ENCODE data around the gene GRIK4.

Gene GRIK4

DNA sequence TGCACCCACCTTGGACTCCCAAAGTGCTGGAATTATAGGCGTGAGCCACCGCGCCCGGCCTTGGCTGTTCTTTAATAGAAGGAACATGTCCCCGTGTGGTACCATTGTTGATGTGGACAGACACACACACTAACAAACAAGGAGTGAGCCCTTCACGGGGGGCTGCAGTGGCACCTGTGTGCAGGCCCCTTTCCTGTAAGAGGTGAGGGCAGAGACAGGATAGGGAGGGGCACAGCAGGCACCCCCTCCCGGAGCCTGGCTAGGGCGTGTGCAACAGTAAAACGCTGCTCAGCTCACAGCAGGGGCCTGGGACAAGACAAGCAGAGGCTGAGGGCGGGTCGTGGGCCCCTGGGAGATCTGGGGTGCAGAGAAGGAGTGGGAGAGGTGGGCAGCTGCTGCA lies 37.8 kb downstream of the GRIK4 start:
- DNase-seq (ENCODE audit: low read depth), result no peak

DNA sequence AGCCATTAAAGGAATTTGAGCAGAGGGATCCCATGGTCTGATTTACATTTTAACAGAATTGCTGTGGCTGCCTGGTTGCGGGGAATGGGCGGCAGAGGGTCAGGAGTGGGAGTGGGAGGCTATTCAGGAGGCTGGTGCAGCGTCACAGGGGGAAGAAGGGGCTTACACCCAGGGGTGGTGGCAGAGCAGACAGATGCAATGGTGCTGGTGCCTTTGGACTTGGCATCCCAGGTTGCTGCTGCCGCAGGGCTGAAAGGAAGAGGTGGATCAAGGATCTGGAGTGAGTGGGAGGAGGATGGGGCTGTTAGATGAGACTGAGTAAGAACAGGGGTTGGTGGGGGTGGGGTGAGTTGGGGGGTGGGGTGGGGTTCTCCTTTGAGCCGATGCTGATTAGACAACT lies 38.5 kb downstream of the GRIK4 start:
- no peak for DNase-seq (ENCODE audit: low read depth)

DNA sequence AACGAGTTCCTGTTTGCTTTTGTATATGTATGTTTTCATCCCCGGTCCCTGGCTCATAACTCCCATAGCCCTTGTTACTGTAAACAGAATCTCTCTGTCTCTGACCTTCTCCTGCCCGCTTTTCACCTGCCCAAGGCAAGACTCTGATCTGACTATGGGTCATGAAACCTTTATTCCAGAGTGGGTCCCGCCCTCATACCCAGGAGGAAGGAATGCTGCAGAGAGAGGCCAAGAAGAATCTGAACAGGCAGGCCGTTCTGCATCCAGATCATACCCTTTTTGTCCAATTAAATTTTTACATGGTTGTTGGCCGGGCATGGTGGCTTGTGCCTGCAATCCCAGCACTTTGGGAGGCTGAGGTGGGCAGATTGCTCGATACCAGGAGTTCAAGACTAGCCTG lies 39.6 kb downstream of the GRIK4 start:
- no peak for DNase-seq (ENCODE audit: low read depth)

DNA sequence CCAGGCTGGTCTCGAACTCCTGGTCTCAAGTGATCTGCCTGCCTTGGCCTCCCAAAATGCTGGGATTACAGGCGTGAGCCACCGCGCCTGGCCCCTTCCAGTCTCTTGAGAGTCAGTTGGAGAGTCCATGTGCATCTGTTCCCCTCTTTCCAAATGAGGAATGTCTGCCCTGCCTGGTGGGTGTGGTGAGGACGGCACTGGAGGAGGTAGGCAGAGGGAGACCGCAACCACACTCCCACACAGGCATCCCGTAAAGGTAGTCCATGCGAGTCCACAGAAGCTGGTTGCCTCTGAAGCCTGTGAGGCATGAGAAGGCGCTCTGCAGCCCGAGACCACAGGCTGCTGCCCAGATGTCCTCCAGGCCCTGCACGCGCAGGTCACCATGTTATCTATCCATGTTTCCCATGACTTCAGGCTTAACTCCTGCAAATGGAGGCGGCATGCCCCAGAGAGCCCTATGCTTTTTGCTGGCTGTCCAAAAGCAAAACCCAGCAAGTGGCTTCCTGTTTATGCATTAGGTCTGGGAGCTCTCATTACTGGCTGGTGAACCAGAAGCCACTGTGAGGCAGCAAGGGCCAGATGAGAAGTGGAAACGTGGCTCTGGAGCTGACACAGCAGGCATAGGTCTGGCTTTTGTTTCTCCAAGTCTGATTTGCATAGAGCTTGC lies 43.4 kb downstream of the GRIK4 start:
- peak; percentile 41 for DNase-seq (ENCODE audit: low read depth)

DNA sequence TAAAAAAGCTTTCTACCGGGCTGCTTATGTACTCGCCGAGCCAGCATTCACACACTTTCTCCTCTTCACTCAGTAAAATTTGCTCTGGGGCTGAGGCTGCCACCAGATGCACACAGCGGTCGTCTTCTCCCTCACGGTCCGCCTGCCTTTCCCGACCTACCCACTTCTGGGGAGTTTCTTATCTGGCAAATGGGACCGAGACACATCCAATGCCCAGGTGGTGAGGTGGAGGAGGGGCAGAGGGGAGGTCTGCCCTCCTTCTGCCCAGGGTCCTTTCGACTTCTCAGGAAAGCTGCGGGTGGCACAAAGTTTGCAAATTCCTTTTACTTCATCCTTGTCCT lies 43.9 kb downstream of the GRIK4 start:
- no peak for DNase-seq (ENCODE audit: low read depth)

DNA sequence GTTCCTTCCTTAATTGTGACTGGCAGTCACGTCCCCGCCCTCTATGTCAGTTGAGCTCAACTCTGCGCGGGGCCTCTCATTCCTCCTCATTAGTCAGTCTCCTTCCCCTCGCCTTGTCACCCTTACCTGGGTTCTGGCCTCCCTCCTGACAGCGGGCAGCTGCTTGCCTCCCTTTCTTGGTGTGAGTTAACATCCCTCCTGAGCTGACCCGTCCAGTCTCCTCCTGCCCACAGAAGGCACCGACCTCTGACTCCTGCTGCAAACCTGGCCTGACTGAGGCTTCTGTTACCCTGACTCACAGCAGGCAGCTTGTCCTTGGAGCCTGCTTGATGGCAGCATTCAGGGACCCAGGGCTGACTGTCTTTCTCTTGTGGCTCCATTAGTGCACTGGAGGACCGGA lies 45.2 kb downstream of the GRIK4 start:
- DNase-seq (ENCODE audit: low read depth), result no peak

DNA sequence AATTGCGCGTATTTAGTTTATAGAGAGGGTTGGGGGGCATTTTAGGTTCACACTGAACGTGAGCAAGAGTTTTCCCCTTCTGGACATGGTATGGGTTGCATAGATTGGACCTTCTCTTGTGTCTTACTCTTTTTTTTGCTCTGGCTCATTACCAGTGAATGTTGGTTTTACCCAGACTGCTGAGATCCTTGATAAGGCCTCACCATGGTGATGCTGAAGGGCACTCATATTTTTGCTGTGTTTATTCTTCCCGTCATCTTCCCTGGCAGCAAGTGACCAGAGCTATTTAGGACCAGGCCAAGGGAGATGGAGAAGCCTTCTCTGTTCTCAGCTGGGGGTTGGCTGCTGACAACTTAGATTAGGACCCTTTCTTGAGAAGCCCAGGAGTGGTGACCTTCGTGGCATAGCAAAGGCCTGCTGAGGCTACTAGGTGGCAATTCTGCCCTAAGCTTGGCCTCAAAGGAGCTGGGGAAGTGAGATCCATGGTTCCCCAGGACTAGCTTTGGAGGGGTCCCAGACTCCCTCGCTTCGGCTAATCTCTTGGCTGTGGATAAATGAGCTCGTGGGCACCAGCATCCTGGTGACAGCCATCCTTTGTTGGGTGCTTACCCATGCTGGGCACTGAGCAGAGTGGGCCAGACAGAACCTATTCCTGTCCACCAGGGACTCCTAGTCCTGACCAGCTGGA lies 47.3 kb downstream of the GRIK4 start:
- DNase-seq (ENCODE audit: low read depth), result no peak

DNA sequence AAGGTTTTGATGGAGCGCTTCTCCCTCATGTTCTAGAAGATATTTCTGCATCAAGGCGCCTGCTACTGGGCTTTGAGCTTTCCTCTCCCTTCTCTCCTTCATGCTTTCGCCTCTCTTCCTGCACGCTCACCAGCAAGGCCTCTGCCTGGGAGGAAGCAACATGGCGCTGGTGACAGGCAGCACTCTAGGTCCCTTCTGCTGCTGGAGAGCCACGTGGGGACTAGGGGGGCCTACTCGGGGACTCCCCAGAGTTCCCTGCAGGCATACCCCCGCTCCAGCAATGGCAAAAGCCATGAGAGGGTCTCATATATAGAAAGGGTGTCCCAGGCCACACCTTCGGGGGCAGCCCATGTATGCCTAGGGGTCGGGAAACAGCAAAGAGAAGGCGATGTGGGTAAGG lies 49.7 kb downstream of the GRIK4 start:
- DNase-seq (ENCODE audit: low read depth), result no peak

DNA sequence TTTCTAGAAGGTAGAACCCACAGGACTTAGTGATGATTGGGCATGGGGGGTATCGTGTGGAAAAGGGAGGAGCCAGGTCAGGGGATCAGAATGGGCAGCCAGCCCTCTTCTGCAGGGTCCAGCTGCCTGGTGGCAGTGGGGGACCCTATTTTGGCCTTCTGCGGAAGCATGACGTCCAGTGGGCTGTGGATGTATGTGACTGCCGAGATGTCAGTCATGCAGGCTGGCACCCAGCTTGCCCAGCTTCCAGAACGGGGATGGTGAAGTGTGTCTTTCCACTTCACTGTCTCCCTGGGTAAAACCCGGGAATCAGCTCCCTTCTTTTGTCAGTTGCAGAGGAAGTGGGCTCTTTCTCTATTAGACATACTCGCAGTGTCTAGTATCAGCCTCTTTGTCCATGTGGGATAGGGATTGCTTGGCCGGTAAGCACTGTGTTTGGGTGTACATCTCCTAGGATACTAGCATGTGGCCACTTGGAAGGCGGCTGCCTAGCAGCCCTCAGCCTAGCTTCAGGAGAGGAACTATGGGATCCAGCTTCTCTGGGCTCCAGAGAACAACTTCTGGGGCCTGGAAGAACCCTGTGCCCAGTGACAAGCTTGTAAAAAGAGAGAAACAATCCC lies 51.4 kb downstream of the GRIK4 start:
- DNase-seq (ENCODE audit: low read depth), result no peak

DNA sequence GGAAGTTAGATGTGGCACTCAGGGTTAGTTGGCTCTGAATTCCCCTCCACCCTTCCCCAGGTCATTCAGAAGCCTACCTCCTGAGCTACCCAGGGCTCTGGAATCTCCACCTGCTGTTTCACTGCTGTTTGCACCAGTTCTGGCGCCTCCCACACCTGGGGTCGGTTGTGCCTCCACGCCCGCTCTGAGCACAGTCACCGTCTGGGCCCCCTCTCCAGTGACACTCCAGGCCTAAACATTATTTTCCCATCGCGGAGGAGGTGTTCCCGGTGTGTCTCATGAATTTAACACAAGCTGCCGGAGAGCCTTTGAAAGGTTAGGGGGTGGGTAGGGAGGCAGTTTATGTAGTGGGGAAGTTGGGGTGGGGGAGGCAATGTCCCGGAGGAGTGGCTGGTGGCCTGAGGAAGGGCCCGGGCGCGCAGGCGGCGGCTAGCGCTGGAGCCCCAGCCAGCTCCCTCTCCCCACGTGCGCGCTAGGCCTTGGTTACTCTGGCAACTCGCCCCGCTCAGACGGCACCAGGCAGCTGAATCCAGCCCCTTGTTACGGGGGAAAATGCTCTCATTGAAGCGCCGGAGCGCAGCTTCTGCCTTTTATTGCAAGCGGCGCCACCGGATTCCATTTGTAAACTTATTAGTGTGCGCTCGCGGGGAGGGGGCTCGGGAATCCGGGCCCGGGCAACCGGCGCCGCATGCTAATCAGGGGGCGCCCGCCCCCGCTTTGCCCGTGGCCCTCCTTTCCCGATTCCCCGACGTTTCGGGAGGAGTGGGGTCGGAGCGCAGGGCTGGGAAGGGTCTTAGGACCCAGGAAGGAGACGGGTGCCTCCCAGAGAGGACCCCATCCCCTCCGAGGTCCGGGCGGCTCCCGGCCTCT lies 52.4 kb downstream of the GRIK4 start:
- peak; percentile 33 for DNase-seq (ENCODE audit: low read depth)

DNA sequence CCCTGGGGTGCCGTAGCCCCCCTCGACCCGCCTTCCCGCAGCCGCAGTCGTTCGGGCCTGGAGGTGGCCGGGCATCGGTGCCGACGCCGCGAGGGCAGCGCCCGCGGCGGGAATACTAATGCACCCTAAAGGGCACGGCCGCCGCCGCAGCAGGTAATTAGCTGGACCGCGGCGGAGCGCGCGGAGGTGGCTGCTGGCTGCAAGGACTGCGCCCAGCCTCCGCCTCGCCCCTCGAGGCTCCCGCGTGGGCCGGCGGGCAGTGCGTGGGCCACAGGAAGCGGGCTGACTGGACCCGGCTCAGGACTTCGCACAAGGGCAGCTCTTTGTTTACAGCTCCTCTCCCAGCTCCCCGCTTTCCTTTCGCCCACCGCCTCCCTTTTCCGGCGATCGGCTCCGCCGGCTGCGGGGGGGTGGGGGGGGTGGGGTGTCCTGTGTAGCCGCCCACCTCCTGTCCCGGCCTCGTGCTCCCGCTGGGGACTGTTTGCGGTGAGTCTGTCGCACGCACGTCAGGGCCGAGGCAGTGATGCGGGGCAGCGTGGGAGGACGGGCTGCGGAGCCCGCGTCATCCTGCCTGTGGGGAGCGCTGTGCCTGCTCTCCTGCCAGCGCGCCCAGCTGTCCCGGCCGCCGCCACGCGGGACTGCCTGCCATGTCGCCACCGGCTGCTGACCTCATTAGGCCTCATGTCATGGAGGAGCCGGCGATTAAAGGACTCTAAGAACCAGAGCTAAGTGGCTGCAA lies 53.2 kb downstream of the GRIK4 start:
- peak; percentile 43 for DNase-seq (ENCODE audit: low read depth)

DNA sequence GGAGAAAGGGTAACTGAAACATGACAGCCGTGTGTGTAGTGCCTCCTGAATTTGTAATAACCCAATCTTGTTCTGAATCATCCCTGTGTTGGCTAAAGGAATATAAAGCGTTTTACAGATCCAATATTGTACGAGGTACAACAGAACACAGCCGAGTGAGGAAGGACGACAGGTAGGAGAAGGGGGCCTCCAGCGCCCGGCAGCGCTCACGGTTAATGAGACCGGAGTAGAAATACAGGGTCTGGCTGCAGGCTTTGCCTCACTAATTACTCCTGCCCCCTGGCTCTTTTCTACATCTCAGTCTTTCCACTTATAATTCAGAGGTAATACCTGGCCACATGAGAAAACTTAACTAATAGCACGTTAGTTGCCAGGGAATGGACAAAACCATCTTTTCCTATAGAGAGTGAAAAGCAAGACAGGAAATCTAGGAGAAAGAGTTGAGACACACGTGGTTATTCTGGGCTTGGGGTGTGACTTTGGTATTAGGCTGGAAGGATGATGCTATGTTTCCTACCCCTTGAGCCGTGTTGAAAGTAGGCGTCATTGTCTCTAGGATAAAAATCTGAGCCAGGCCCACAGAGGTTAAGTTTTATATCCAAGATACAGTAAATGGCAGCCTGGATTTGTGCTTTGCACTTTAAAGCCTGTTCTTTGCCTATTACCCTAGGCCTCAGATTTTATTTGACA lies 54.1 kb downstream of the GRIK4 start:
- DNase-seq (ENCODE audit: low read depth), result peak; percentile 47

DNA sequence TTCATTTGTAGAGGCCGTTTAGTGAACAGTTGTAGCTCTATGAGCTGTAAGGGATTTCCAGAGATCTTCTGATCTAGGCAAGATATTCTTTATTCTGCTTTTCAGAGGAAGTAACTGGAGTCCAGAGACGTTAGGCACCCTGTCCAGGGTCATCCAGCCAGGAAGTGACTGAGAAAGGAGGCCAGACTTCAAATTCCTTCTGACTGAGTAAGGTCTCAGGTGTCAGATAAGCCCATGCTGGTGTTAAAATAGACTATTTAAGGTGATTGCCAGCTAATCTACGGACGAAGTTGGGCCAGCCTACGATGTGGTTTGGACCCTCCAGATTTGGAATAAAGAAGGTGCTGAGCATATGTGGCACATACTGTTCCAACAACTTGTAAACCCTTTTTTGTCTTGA lies 54.6 kb downstream of the GRIK4 start:
- peak; percentile 61 for DNase-seq (ENCODE audit: low read depth)

DNA sequence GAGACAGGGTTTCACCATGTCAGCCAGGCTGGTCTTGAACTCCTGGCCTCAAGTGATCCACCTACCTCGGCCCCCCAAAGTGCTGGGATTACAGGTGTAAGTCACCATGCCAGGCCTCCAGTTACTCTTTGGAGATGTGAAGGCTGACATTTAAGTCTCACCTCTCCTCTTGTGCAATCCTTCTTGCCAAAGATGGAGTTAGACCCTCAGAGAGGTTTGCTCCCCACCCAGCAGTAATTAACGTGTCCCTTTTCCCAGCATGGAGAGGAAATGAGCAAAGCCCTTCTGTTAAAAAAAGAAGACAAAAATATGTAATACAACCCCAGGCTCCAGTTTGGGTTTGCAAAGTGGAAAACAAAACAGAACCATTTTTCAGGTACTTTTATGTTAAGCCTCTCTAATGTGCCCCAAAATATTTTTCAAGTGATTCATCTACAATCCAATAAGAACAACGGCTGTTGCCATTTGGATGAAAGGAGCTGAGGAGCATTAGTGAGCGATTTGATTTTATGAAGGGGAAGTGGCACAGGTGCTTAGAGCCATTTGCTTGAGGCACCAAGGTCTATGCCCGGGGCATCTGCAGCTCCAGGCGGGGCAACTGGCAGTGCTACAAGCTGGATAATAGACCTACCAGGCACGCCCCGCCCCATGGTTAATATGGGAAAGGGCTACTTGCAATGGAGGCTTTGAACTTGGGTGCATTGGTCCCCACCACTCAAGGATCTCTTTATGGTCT lies 57.2 kb downstream of the GRIK4 start:
- no peak for DNase-seq (ENCODE audit: low read depth)

DNA sequence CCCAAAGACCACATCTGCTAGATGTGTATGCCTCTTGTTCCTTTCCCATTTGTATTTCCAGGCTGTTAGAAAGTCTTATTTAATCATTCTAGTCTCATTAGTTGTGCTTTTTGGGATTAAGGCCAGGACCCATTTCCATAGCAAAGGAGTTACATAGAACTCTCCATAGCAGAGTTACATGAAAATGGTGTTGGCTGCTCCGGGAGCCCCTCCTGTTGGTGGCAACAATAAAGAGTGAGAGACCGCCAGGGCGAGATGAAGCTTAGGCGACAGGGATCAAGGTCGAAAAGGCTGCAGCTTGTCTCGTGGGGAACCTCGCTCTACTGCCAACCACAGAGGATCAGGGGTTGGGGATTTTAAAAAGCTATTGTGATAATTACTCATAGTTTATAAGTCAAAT lies 58.3 kb downstream of the GRIK4 start:
- no peak for DNase-seq (ENCODE audit: low read depth)

DNA sequence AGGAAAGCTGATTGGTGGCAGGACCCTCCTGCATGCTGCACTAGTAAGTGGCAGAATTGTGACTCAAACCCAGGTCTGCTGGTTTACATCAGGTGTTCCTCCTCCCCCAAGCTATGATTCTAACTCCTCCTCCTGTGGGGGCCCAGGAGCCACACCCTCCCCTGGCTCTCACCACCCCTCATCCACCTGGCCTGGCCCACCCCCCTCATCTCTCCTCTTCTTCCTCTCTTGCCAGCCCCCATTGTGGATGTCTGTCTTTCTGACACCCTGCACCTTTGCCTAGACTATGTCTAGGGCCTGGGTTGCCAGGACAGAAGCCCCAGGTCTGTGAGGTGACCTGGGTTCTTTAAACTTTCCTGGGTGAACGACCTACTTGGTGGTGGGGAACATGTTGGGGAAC lies 59.9 kb downstream of the GRIK4 start:
- DNase-seq (ENCODE audit: low read depth), result no peak

DNA sequence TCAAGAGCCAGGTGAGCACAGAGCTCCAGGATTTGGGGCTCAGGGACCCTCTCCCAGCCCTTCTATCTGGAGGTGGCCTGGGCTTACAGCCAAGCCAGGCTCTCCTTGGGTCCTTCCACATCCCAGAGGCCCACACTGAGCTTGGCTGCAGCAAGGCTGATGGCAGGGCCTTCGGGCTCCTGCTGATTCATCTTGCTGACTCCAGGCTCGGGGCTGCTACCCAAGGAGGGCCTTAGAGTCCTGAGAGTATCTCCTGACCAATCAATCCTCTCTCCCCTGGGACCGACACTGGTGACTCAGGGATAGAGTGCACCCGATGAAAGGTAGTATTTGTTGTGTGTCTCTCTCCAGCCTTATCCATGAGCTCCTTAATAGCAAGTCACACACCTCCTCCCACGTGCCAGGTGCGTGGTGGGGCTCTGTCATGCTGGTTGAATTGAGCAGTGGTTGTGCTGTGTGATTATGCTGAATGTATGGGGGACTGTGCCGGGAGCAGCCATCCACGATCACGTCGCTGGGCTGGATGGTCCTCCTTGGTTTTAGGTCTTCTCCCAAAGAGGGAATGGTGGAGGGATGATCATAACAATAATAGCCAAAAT lies 62.3 kb downstream of the GRIK4 start:
- DNase-seq (ENCODE audit: low read depth), result no peak

DNA sequence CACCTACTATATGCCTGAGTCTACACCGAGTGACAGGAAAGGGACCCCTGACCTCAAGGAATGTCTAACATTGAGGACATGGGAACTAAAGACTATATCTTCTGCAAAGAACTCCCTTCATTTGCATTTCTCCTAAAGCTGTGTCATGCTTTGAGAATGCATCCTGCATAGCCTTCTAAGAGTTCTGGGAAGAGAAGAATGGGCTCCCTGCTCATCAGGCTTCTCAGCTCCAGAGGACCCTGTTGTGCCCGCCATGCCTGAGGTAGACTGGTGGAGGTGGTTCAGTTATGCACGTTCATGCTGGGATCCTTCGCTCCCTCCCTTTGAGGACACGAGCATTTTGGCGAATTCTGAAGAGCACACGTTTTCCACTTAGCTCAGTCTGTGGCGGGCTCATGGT lies 63.3 kb downstream of the GRIK4 start:
- no peak for DNase-seq (ENCODE audit: low read depth)

DNA sequence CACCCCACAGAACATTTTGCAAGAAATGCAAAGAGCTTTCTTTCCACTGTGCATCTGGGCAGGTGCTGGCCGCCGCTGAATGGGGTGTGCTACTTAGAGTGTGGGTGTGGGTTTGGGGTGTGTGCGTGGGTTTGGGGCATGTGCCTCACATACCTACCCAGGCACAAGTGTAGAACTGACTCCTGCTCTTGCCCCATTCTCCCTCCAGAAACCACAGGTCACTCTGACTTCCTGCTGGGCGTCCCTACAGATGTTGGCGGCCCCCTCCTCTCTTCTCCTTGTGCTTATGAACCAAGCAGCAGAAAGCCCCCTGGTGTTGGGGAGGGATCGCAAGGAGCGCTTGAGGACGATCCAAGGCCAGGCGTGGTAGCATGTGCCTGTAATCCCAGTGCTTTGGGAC lies 63.9 kb downstream of the GRIK4 start:
- no peak for DNase-seq (ENCODE audit: low read depth)

DNA sequence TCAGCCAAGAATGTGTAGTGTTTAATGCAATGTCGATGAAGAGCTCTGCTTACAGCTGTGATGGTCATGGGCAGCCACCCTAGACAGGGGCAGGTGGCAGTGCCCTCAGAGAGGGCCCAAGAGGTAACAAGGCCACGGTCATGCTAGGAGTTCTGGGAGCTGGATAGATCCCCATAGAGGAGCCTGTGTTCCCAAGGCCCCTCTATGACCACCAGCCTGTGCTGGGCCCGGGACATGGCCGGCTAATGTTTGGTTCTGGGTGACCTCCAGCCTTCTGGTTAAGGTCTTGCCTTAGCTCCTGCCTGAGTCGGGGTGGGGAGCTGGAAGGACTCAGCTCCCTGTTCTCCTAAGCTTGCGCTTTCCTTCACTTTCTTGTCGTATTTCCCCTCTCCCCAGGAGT lies 65.1 kb downstream of the GRIK4 start:
- no peak for DNase-seq (ENCODE audit: low read depth)

Data from iris pigment epithelial cell (primary cell).